Endothelial cell of umbilical vein (primary cell): ENCODE data around the gene PRCD. TPM values are rescaled to one million over a fixed set of nuclear protein-coding genes. Genes with fewer than 3 reads are reported as not detected.
A peak's percentile ranks its signal among the peaks of the same experiment; 100 is the strongest.
"Not testable (repeated sequence)": the region's sequence is repeated elsewhere in the genome, so short reads cannot be mapped to it uniquely, and the experiment has no call there.

Experiments
- BruUV-seq: library from RNA; stranded (reverse); fragments of 400-500 nt; replicated peaks from 2 replicates; lab custom pipeline; 2021; lab: Mats Ljungman, UMichigan
- CTCF ChIA-PET: fragments of 300-600, 350-600 bp; sonication (Branson Sonifier 250); formaldehyde crosslinking; loops from one replicate; lab custom pipeline; 2021; ENCODE audit warnings: antibody characterized with exemption, inconsistent platforms; lab: Charles Lee
- POLR2A ChIA-PET: fragments of 300-600, 350-600 bp; sonication (Branson Sonifier 250); formaldehyde crosslinking; loops from one replicate; lab custom pipeline; 2021; ENCODE audit warnings: antibody characterized with exemption, inconsistent platforms; lab: Charles Lee
- DNase-seq: peaks from one replicate; pipeline ENCODE4 v3.0.0-alpha.2; 2011; ENCODE audit warnings: low read depth, low spot score
- FAIRE-seq: peaks from 2 replicates; lab custom pipeline; 2011; peaks lifted over from hg19 to GRCh38; lab: Jason Lieb, UNC
- H2AFZ ChIP-seq: 2 replicates; pipeline ENCODE4 v1.6.0; 2012; ENCODE audit warnings: low read depth, low read length, control low read depth, inconsistent platforms
- H3K27ac ChIP-seq: 2 replicates; pipeline ENCODE4 v1.5.1; 2011; ENCODE audit warnings: low read depth, mild to moderate bottlenecking, control low read depth, low read length, moderate library complexity; ENCODE audit not compliant: insufficient read depth
- H3K27me3 ChIP-seq, 2 experiments: 2 replicates each; pipeline versions ENCODE4 v1.6.0 to v1.6.1; 2011; ENCODE audit warnings: low read length in 2 of 2, mixed read lengths in 1 of 2; ENCODE audit not compliant: control insufficient read depth in 2 of 2, insufficient read depth in 2 of 2
- H3K36me3 ChIP-seq, 2 experiments: 2 replicates in 1 of 2; 3 replicates in 1 of 2; pipeline ENCODE4 v1.5.1; 2011; ENCODE audit warnings: low read length in 2 of 2, mild to moderate bottlenecking in 1 of 2, moderate library complexity in 1 of 2; ENCODE audit not compliant: control insufficient read depth in 2 of 2, insufficient read depth in 2 of 2; ENCODE audit errors: extremely low read depth in 1 of 2
- H3K4me1 ChIP-seq: 3 replicates; pipeline ENCODE4 v1.5.1; 2011; ENCODE audit warnings: mild to moderate bottlenecking, low read length; ENCODE audit not compliant: control insufficient read depth, insufficient read depth; ENCODE audit errors: extremely low read depth
- H3K4me2 ChIP-seq: 2 replicates; pipeline ENCODE4 v1.6.1; 2011; ENCODE audit warnings: low read length, control low read depth, mixed read lengths; ENCODE audit not compliant: insufficient read depth
- H3K4me3 ChIP-seq, 3 experiments: fragments of 200-600 bp in 1 of 3; sonication (generic), shearing (Covaris generic) in 1 of 3; replicated peaks in 1 of 3; 2 replicates each; pipeline ENCODE4 v1.5.1; 2011 to 2016; ENCODE audit warnings: control low read depth in 3 of 3, low read length in 3 of 3, mild to moderate bottlenecking in 2 of 3, inconsistent platforms in 1 of 3, low read depth in 1 of 3, moderate library complexity in 1 of 3; ENCODE audit not compliant: insufficient read depth in 1 of 3
- H3K79me2 ChIP-seq: 2 replicates; pipeline ENCODE4 v1.6.0; 2012; ENCODE audit warnings: low read length, inconsistent platforms; ENCODE audit not compliant: control insufficient read depth, insufficient read depth
- H3K9ac ChIP-seq: replicated peaks from 2 replicates; pipeline ENCODE3; 2011; ENCODE audit warnings: low read length, control low read depth; ENCODE audit not compliant: insufficient read depth; ENCODE audit errors: extremely low read depth
- H3K9me1 ChIP-seq: replicated peaks from 3 replicates; pipeline ENCODE4 v1.6.0; 2011; ENCODE audit warnings: mild to moderate bottlenecking, low read length; ENCODE audit not compliant: control insufficient read depth, insufficient read depth; ENCODE audit errors: extremely low read depth
- H3K9me3 ChIP-seq: replicated peaks from 2 replicates; pipeline ENCODE4 v1.5.1; 2012; ENCODE audit warnings: low read length, inconsistent platforms; ENCODE audit not compliant: control insufficient read depth, insufficient read depth
- H4K20me1 ChIP-seq: replicated peaks from 2 replicates; pipeline ENCODE3; 2011; ENCODE audit warnings: mild to moderate bottlenecking, low read length; ENCODE audit not compliant: control insufficient read depth, insufficient read depth; ENCODE audit errors: extremely low read depth
- EZH2 ChIP-seq: IDR thresholded peaks from 2 replicates; pipeline ENCODE4 v1.6.1; 2012; ENCODE audit warnings: borderline replicate concordance, low read depth, mild to moderate bottlenecking, moderate library complexity, low read length, inconsistent platforms; ENCODE audit not compliant: severe bottlenecking
- FOS ChIP-seq: IDR thresholded peaks from 2 replicates; pipeline ENCODE4 v1.6.1; 2011; ENCODE audit warnings: mild to moderate bottlenecking, low read length, moderate library complexity, borderline replicate concordance; ENCODE audit not compliant: insufficient read depth
- GATA2 ChIP-seq: IDR thresholded peaks from 2 replicates; pipeline ENCODE4 v1.7.0; 2011; ENCODE audit warnings: low read depth, mild to moderate bottlenecking, moderate library complexity, mixed read lengths, low read length; ENCODE audit not compliant: insufficient read length, insufficient read depth
- JUN ChIP-seq: IDR thresholded peaks from 2 replicates; pipeline ENCODE4 v1.6.1; 2011; ENCODE audit warnings: borderline replicate concordance, low read depth; ENCODE audit not compliant: insufficient read length, insufficient read depth
- MYC ChIP-seq: IDR thresholded peaks from one replicate; pipeline ENCODE4 v1.6.1; 2011; ENCODE audit warnings: mild to moderate bottlenecking, low read depth, low read length
- POLR2A ChIP-seq: IDR thresholded peaks from 2 replicates; pipeline ENCODE4 v1.6.1; 2012; ENCODE audit warnings: low read depth, mild to moderate bottlenecking, control low read depth, low read length
- POLR2AphosphoS5 ChIP-seq: IDR thresholded peaks from 2 replicates; pipeline ENCODE4 v1.6.1; 2012; ENCODE audit warnings: low read depth, mild to moderate bottlenecking, control low read depth, low read length, moderate library complexity; ENCODE audit not compliant: insufficient read depth
- dilution Hi-C: fragments of 300-500 bp; cut with MboI; formaldehyde crosslinking; loops from one replicate; pipeline ENCODE4 v1.15.0; 2019; ENCODE audit warnings: low sequenced_read_pairs; ENCODE audit not compliant: extremely low pct_ligation_motif_present
- intact Hi-C: fragments of 100-400 bp; cut with micrococcal nuclease; formaldehyde crosslinking; loops from one replicate; pipeline ENCODE4 v1.10.0; 2022
- polyA plus RNA-seq, 4 experiments: library from polyadenylated mRNA; depleted of rRNA in 3 of 4; stranded (reverse) in 3 of 4; unstranded in 1 of 4; fragments of >200 nt; gene quantifications; 2 replicates each; pipeline versions ENCODE4 v1.2.1 to v1.2.3, GENCODE V29; 2011 to 2012; ENCODE audit warnings: missing spikeins in 1 of 4
- total RNA-seq: library from RNA; stranded (reverse); gene quantifications from 2 replicates; pipeline ENCODE4 v1.2.3, GENCODE V29; 2021
- TF ChIP-seq, protein P1 (sequence below), 2 donors: IDR thresholded peaks; 1 replicate in 1 of 2; 2 replicates in 1 of 2; pipeline ENCODE4 v1.5.1; 2011; ENCODE audit warnings: low read length in 2 of 2, mild to moderate bottlenecking in 2 of 2, moderate library complexity in 2 of 2, control low read depth in 1 of 2, inconsistent platforms in 1 of 2, low read depth in 1 of 2; ENCODE audit not compliant: insufficient read depth in 1 of 2; ENCODE audit errors: extremely low read depth in 1 of 2
- TF ChIP-seq, protein P2 (sequence below): IDR thresholded peaks from 2 replicates; pipeline ENCODE4 v1.6.1; 2011; ENCODE audit not compliant: insufficient read depth, insufficient read length

PRCD gene
- total and polyA plus RNA-seq, 2 donors (not counting 3 experiments of a cell fraction or from before 2014, with no cell fraction given): not detected

DNA sequence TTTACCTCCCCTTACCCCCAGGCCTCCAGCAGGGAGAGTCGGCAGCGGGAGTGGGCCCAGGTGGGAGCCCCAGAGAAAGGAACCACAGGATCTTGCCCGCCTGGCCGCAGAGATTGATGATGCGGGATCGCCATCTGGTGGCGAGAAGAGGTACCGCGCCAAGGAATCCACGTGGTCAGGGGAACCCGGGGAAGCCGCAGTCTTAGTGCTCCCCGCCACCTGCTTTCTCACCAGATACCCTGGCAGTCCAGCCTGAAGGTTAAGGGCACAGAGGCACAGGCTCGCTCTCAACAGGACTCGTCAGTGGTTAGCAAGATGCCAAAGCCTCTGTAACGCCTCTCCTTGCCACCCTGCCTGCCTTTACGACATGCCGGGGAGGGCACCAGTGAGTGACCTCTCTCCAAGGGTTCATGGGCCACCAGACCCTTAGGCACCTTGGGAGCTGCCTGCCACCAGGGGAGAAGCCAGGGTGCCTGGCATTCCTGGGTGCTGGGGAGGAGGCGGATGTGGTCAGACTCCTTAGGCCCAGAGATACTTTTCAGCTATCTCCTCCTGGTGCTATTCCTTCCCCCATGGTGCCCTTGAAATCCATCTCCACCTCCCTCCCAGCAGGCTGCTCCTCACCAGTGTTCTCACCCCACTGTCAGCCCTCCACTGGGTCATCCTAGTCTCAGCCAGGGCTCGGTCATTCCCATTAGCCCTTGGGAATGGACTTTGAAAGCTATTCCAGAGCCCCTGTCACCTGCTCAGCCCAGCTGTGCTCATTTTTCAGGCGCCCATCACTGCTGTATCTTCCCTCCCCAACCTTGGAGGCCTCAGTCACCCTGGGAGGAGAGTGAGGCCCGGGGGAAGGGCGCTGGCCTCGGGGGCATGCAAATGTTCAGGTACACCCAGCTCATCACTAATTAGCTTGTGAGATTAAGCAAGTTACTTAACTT is 33.2 kb upstream of the PRCD start:
- H3K4me1 ChIP-seq: no peaks in the 10 kb centered on the region
- BruUV-seq: no TSS peak
- dilution Hi-C loops: no loop called here
- no peaks in the 10 kb centered on the region for H3K79me2 ChIP-seq
- no peaks in the 10 kb centered on the region for H3K36me3 ChIP-seq
- FAIRE-seq (peak; percentile 97), DNase-seq (peak; percentile 71)
- H3K27ac ChIP-seq: no peak overlapping the region
- intact Hi-C loops: loop anchor here (1.0 to 10.0 kb wide), 4 partner anchors 40 to 192 kb away; no protein-coding TSS in a partner anchor
- TF ChIP-seq EZH2 (no peak), MYC (peak; percentile 90), POLR2A (no peak), POLR2AphosphoS5 (no peak), GATA2 (no peak), JUN (no peak), FOS (no peak)
- TF ChIP-seq, protein P1, sequence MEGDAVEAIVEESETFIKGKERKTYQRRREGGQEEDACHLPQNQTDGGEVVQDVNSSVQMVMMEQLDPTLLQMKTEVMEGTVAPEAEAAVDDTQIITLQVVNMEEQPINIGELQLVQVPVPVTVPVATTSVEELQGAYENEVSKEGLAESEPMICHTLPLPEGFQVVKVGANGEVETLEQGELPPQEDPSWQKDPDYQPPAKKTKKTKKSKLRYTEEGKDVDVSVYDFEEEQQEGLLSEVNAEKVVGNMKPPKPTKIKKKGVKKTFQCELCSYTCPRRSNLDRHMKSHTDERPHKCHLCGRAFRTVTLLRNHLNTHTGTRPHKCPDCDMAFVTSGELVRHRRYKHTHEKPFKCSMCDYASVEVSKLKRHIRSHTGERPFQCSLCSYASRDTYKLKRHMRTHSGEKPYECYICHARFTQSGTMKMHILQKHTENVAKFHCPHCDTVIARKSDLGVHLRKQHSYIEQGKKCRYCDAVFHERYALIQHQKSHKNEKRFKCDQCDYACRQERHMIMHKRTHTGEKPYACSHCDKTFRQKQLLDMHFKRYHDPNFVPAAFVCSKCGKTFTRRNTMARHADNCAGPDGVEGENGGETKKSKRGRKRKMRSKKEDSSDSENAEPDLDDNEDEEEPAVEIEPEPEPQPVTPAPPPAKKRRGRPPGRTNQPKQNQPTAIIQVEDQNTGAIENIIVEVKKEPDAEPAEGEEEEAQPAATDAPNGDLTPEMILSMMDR (IDR thresholded peaks at IDR 0.05; ENCODE audit: extremely low read depth in 1 of 2, insufficient read depth in 1 of 2, low read depth in 1 of 2, low read length in 2 of 2): peak; percentile 87 to 95
- TF ChIP-seq, protein P2, sequence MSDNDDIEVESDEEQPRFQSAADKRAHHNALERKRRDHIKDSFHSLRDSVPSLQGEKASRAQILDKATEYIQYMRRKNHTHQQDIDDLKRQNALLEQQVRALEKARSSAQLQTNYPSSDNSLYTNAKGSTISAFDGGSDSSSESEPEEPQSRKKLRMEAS: peak; percentile 97
- H3K9me3 ChIP-seq: no peaks in the 10 kb centered on the region
- peaks cover 0 to 4% of the 10 kb centered on the region in 2 experiments for H3K27me3 ChIP-seq
- no peak overlapping the region for H3K4me2 ChIP-seq
- POLR2A ChIA-PET: no interaction called here
- H3K9me1 ChIP-seq: no peaks in the 10 kb centered on the region
- CTCF ChIA-PET: interaction anchor here (0.6 to 7.2 kb wide), 21 partner anchors 8 to 175 kb away, joined by 3 to 110 read pairs (median 4); partner anchors contain the start of gene AANAT
- no peaks in the 10 kb centered on the region for H4K20me1 ChIP-seq
- H2AFZ ChIP-seq: peak overlapping the region; percentile 84
- H3K9ac ChIP-seq: no peak overlapping the region
- no peak overlapping the region for H3K4me3 ChIP-seq

DNA sequence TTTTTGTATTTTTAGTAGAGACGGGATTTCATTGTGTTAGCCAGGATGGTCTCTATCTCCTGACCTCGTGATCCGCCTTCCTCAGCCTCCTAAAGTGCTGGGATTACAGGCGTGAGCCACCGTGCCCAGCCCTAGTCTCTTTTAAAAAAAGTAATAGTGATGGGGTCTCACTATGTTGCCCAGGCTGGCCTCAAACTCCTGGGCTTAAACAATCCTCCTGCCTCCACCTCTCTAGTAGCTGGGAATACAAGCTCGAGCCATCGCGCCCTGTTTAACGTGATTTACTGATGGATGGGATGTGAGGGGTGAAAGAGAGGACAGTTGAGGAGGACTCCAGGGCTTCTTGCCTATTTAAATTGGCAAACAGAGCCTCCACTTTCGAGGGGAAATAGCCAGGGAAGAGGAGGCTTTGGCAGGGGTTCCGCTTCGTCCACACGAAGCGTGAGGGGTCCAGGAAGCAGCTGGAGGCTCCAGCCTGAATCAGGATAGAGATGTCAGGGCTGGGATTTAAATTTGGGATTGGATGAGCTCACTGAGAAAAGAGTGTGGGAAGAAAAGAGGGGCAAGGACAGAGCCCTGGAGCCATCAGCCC is 31.3 kb upstream of the PRCD start:
- H3K79me2 ChIP-seq, POLR2A ChIA-PET, DNase-seq, H3K36me3 ChIP-seq, dilution Hi-C loops, H3K27me3 ChIP-seq, FAIRE-seq, H3K27ac ChIP-seq, H3K9me3 ChIP-seq, H3K4me3 ChIP-seq, H3K9ac ChIP-seq, H3K4me2 ChIP-seq, H3K4me1 ChIP-seq, H2AFZ ChIP-seq, H4K20me1 ChIP-seq, BruUV-seq, H3K9me1 ChIP-seq: not testable (repeated sequence)
- CTCF ChIA-PET: interaction anchor here (0.8 to 7.2 kb wide), 13 partner anchors 10 to 143 kb away, joined by 3 to 110 read pairs (median 5); partner anchors contain the start of gene AANAT
- intact Hi-C loops: loop anchor here (10.0 kb wide), 1 partner anchor 194 kb away; no protein-coding TSS in a partner anchor
